ENCODE results near the gene SDK2. TPM values are rescaled to one million over a fixed set of nuclear protein-coding genes. Genes with fewer than 3 reads are reported as not detected.

The SDK2 gene
- total and polyA plus RNA-seq, 7 experiments from 2014 or later: 0.64 to 14.1 (median 8.2) TPM

- intact Hi-C loops (cut with micrococcal nuclease): no loop called here
Measured at GRCh38 chr17:73308017-73308823, 336.0 kb downstream of the SDK2 start.

GRCh38 chr17:73307130-73307529 lies 337.1 kb downstream of the SDK2 start:
- Histone ChIP-seq H3K4me1 (ENCODE audit: control insufficient read depth in 2 of 2, insufficient read depth in 2 of 2, low read length in 2 of 2) (peaks cover 9 to 10% of the 10 kb centered on the region in 2 donors), H3K27me3 (ENCODE audit: control insufficient read depth in 2 of 2, insufficient read depth in 2 of 2, low read length in 2 of 2) (no peaks in the 10 kb centered on the region), H3K9me3 (ENCODE audit: control insufficient read depth in 2 of 3, low read length in 3 of 3) (no peaks in the 10 kb centered on the region), H3K27ac (ENCODE audit: low read depth, low read length) (no peak overlapping the region), H3K36me3 (ENCODE audit: control insufficient read depth in 2 of 3, insufficient read depth in 3 of 3, low read length in 3 of 3) (peaks cover 0 to 7% (median 0%) of the 10 kb centered on the region in 3 experiments), H3K4me3 (ENCODE audit: low read length) (no peak overlapping the region)
- H3K36me3 Mint-ChIP-seq: no peaks in the 10 kb centered on the region
- H3K4me3 Mint-ChIP-seq: no peak overlapping the region
- peaks cover 9 to 19% (median 14%) of the 10 kb centered on the region in 7 donors for H3K4me1 Mint-ChIP-seq
- H3K27ac Mint-ChIP-seq: no peak overlapping the region
- POLR2A ChIA-PET: no interaction called here
- H3K27me3 Mint-ChIP-seq: peaks cover 0 to 9% (median 4%) of the 10 kb centered on the region in 5 donors
- peaks cover 0 to 1% (median 0%) of the 10 kb centered on the region in 11 donors for H3K9me3 Mint-ChIP-seq
- intact Hi-C loops (cut with micrococcal nuclease): no loop called here
- CTCF ChIA-PET: no interaction called here
- no peak for DNase-seq
- no peak for ATAC-seq

More at GRCh38 chr17:73308017-73308823, 336.0 kb downstream of the SDK2 start:
- Histone ChIP-seq H3K9me3 (ENCODE audit: control insufficient read depth in 2 of 3, low read length in 3 of 3) (no peaks in the 10 kb centered on the region), H3K27me3 (ENCODE audit: control insufficient read depth in 2 of 2, insufficient read depth in 2 of 2, low read length in 2 of 2) (no peaks in the 10 kb centered on the region), H3K36me3 (ENCODE audit: control insufficient read depth in 2 of 3, insufficient read depth in 3 of 3, low read length in 3 of 3) (peaks cover 0 to 7% (median 0%) of the 10 kb centered on the region in 3 experiments), H3K4me3 (ENCODE audit: low read length) (no peak overlapping the region), H3K27ac (ENCODE audit: low read depth, low read length) (no peak overlapping the region), H3K4me1 (ENCODE audit: control insufficient read depth in 2 of 2, insufficient read depth in 2 of 2, low read length in 2 of 2) (peaks cover 9 to 10% of the 10 kb centered on the region in 2 donors)
- Mint-ChIP-seq H3K9me3 (peaks cover 0 to 1% (median 0%) of the 10 kb centered on the region in 11 donors), H3K27me3 (peaks cover 0 to 9% (median 4%) of the 10 kb centered on the region in 5 donors), H3K27ac (no peak overlapping the region), H3K4me1 (peaks cover 9 to 19% (median 14%) of the 10 kb centered on the region in 7 donors), H3K36me3 (no peaks in the 10 kb centered on the region), H3K4me3 (no peak overlapping the region)
- POLR2A ChIA-PET: interaction anchor here (0.7 kb wide), 1 partner anchor 1524 kb away, joined by 3 read pairs; no protein-coding TSS in a partner anchor
- DNase-seq (no peak), ATAC-seq (no peak)
- CTCF ChIA-PET: interaction anchor here (1.4 kb wide), 1 partner anchor 61 kb away, joined by 3 read pairs; no protein-coding TSS in a partner anchor

- Histone ChIP-seq H3K27me3 (ENCODE audit: control insufficient read depth in 2 of 2, insufficient read depth in 2 of 2, low read length in 2 of 2) (no peaks in the 10 kb centered on the region), H3K9me3 (ENCODE audit: control insufficient read depth in 2 of 3, low read length in 3 of 3) (no peaks in the 10 kb centered on the region), H3K4me1 (ENCODE audit: control insufficient read depth in 2 of 2, insufficient read depth in 2 of 2, low read length in 2 of 2) (peaks cover 9 to 10% of the 10 kb centered on the region in 2 donors), H3K4me3 (ENCODE audit: low read length) (no peak overlapping the region), H3K36me3 (ENCODE audit: control insufficient read depth in 2 of 3, insufficient read depth in 3 of 3, low read length in 3 of 3) (no peaks in the 10 kb centered on the region), H3K27ac (ENCODE audit: low read depth, low read length) (no peak overlapping the region)
- ChIA-PET CTCF (no interaction called here), POLR2A (no interaction called here)
- Mint-ChIP-seq H3K27ac (no peak overlapping the region), H3K4me3 (no peak overlapping the region), H3K36me3 (no peaks in the 10 kb centered on the region), H3K4me1 (peaks cover 9 to 19% (median 14%) of the 10 kb centered on the region in 7 donors), H3K9me3 (peaks cover 0 to 1% (median 0%) of the 10 kb centered on the region in 11 donors), H3K27me3 (peaks cover 0 to 9% (median 4%) of the 10 kb centered on the region in 5 donors)
- ATAC-seq (no peak), DNase-seq (no peak)
- intact Hi-C loops (cut with micrococcal nuclease): no loop called here
Measured at GRCh38 chr17:73305845-73306836, 338.1 kb downstream of the SDK2 start.

DNA sequence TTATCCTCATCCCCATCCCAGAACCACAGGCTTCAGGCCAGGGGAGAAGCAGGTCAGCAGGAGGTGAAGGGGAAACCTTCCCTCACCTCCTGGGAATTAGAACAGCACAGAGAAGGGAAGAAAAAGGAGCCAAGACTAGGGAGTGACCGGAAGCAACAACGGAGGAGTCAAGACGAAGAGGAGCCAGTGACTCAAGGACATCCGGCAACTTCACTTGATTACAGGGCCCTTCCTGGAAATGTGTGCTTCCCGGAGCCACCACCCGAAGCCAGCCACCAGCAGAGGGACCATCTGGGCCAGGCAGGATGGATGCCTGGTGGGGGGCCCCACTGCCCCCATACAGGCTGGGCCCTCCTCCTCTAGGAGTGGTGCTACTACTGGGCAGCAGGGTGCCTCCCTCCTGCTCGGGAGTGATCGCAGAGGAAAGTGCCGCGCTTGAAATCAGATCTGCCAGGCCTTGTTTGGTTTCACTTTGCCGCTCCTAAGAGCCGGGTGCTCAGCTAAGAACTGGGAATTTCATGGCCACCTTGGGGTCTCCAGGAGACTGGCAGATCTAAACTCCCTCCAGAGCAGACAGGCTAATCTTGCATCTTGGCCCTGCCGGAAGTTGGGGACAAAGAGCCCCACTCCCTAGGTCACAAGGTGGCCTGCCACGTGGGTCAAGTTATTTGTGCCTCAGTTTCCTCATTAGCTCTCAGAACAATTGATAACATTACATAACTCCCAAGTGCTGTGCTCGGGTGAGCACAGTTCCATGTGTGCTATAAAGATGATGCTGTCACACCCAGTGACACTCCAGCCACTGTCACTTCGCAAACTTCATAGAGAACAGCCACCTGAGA lies 339.1 kb downstream of the SDK2 start:
- no peaks in the 10 kb centered on the region for H3K36me3 ChIP-seq (ENCODE audit: control insufficient read depth in 2 of 3, insufficient read depth in 3 of 3, low read length in 3 of 3)
- intact Hi-C loops (cut with micrococcal nuclease): no loop called here

DNA sequence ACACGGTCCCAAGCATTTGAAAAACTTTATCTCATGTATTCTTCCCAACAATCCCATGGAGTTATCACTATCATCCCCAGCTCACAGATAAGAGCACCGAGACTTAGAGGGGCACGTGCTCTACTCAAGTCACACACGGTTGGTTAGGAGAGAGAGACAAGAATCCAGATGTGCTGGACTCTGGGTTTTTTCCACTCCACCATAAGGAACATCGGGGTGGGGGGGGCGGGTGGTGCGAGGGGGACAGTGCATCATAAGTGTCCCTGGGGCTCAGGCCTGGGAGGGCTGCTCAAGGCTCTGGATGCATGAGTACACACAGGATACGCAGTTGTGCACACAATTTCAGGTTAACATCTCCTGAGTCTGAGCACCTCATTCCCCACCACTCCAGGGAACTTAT lies 339.8 kb downstream of the SDK2 start:
- Histone ChIP-seq H3K9me3 (ENCODE audit: control insufficient read depth in 2 of 3, low read length in 3 of 3) (no peaks in the 10 kb centered on the region), H3K27ac (ENCODE audit: low read depth, low read length) (no peak overlapping the region), H3K4me3 (ENCODE audit: low read length) (no peak overlapping the region), H3K4me1 (ENCODE audit: control insufficient read depth in 2 of 2, insufficient read depth in 2 of 2, low read length in 2 of 2) (no peaks in the 10 kb centered on the region), H3K36me3 (ENCODE audit: control insufficient read depth in 2 of 3, insufficient read depth in 3 of 3, low read length in 3 of 3) (no peaks in the 10 kb centered on the region), H3K27me3 (ENCODE audit: control insufficient read depth in 2 of 2, insufficient read depth in 2 of 2, low read length in 2 of 2) (no peaks in the 10 kb centered on the region)
- Mint-ChIP-seq H3K27ac (no peak overlapping the region), H3K27me3 (peaks cover 0 to 5% (median 3%) of the 10 kb centered on the region in 5 donors), H3K4me3 (peak overlapping the region in 1 of 10 donors; percentile 39), H3K9me3 (no peaks in the 10 kb centered on the region), H3K36me3 (no peaks in the 10 kb centered on the region), H3K4me1 (peaks cover 0 to 12% (median 3%) of the 10 kb centered on the region in 7 donors)
- ATAC-seq (no peak), DNase-seq (no peak)
- intact Hi-C loops (cut with micrococcal nuclease): no loop called here
- CTCF ChIA-PET: interaction anchor here (0.7 kb wide), 1 partner anchor 24 kb away, joined by 6 read pairs; no protein-coding TSS in a partner anchor
- POLR2A ChIA-PET: no interaction called here

More for the DNA sequence above, 339.1 kb downstream of the SDK2 start:
- ChIA-PET POLR2A (no interaction called here), CTCF (no interaction called here)
- Histone ChIP-seq H3K4me1 (ENCODE audit: control insufficient read depth in 2 of 2, insufficient read depth in 2 of 2, low read length in 2 of 2) (peaks cover 5 to 7% of the 10 kb centered on the region in 2 donors), H3K9me3 (ENCODE audit: control insufficient read depth in 2 of 3, low read length in 3 of 3) (no peaks in the 10 kb centered on the region), H3K27ac (ENCODE audit: low read depth, low read length) (no peak overlapping the region), H3K4me3 (ENCODE audit: low read length) (no peak overlapping the region), H3K27me3 (ENCODE audit: control insufficient read depth in 2 of 2, insufficient read depth in 2 of 2, low read length in 2 of 2) (no peaks in the 10 kb centered on the region)
- H3K4me3 Mint-ChIP-seq: peak overlapping the region in 4 of 10 donors; percentile 19 to 48 (median 40)
- DNase-seq (no peak), ATAC-seq (peak; percentile 40)
- peaks cover 0 to 1% (median 0%) of the 10 kb centered on the region in 11 donors for H3K9me3 Mint-ChIP-seq
- no peak overlapping the region for H3K27ac Mint-ChIP-seq
- H3K36me3 Mint-ChIP-seq: no peaks in the 10 kb centered on the region
- H3K27me3 Mint-ChIP-seq: peaks cover 0 to 7% (median 4%) of the 10 kb centered on the region in 5 donors
- peaks cover 6 to 15% (median 10%) of the 10 kb centered on the region in 7 donors for H3K4me1 Mint-ChIP-seq

GRCh38 chr17:73302189-73302588 lies 342.1 kb downstream of the SDK2 start:
- H3K27ac ChIP-seq (ENCODE audit: low read depth, low read length): no peak overlapping the region
- no peaks in the 10 kb centered on the region for H3K36me3 ChIP-seq (ENCODE audit: control insufficient read depth in 2 of 3, insufficient read depth in 3 of 3, low read length in 3 of 3)
- ATAC-seq: no peak
- no peak for DNase-seq
- no peaks in the 10 kb centered on the region for H3K27me3 ChIP-seq (ENCODE audit: control insufficient read depth in 2 of 2, insufficient read depth in 2 of 2, low read length in 2 of 2)
- no peaks in the 10 kb centered on the region for H3K36me3 Mint-ChIP-seq
- H3K27me3 Mint-ChIP-seq: peaks cover 0 to 5% (median 4%) of the 10 kb centered on the region in 5 donors
- H3K4me1 ChIP-seq (ENCODE audit: control insufficient read depth in 2 of 2, insufficient read depth in 2 of 2, low read length in 2 of 2): no peaks in the 10 kb centered on the region
- no peaks in the 10 kb centered on the region for H3K9me3 Mint-ChIP-seq
- POLR2A ChIA-PET: no interaction called here
- CTCF ChIA-PET: no interaction called here
- peaks cover 0 to 8% (median 0%) of the 10 kb centered on the region in 7 donors for H3K4me1 Mint-ChIP-seq
- H3K4me3 ChIP-seq (ENCODE audit: low read length): no peak overlapping the region
- no peaks in the 10 kb centered on the region for H3K9me3 ChIP-seq (ENCODE audit: control insufficient read depth in 2 of 3, low read length in 3 of 3)
- no peak overlapping the region for H3K27ac Mint-ChIP-seq
- intact Hi-C loops (cut with micrococcal nuclease): no loop called here
- H3K4me3 Mint-ChIP-seq: no peak overlapping the region

Data from naive thymus-derived CD4-positive, alpha-beta T cell (primary cell).